ENCODE measurements around the gene CR2.

Gene CR2

GRCh38 chr1:207444514-207445217, 9.5 kb upstream of the CR2 start:
- TF ChIP-seq TAF1 (IDR thresholded peaks at IDR 0.05; ENCODE audit: borderline replicate concordance, insufficient read depth, low read length) (no peak), REST (IDR thresholded peaks at IDR 0.05; ENCODE audit: insufficient read depth in 1 of 2, low read depth in 2 of 2, low read length in 2 of 2) (no peak), SIN3A (IDR thresholded peaks at IDR 0.05; ENCODE audit: borderline replicate concordance, insufficient read depth, low read length) (no peak), FOXP2 (optimal IDR thresholded peaks at IDR 0.05; ENCODE audit: borderline replicate concordance, extremely low read depth, extremely low read length, insufficient read depth) (no peak)

GRCh38 chr1:207453710-207454045, 450 bp upstream of the CR2 start:
- no peak for TF ChIP-seq SIN3A (IDR thresholded peaks at IDR 0.05; ENCODE audit: borderline replicate concordance, insufficient read depth, low read length)
- no peak for TF ChIP-seq REST (IDR thresholded peaks at IDR 0.05; ENCODE audit: insufficient read depth in 1 of 2, low read depth in 2 of 2, low read length in 2 of 2)
- no peak for TF ChIP-seq TAF1 (IDR thresholded peaks at IDR 0.05; ENCODE audit: borderline replicate concordance, insufficient read depth, low read length)
- no peak for TF ChIP-seq POLR2AphosphoS5 (IDR thresholded peaks at IDR 0.05; ENCODE audit: low read depth, low read length)
- TF ChIP-seq FOXP2 (optimal IDR thresholded peaks at IDR 0.05; ENCODE audit: borderline replicate concordance, extremely low read depth, extremely low read length, insufficient read depth): no peak

- TF ChIP-seq SIN3A (IDR thresholded peaks at IDR 0.05; ENCODE audit: borderline replicate concordance, insufficient read depth, low read length) (no peak), POLR2AphosphoS5 (IDR thresholded peaks at IDR 0.05; ENCODE audit: low read depth, low read length) (no peak), FOXP2 (optimal IDR thresholded peaks at IDR 0.05; ENCODE audit: borderline replicate concordance, extremely low read depth, extremely low read length, insufficient read depth) (no peak), TAF1 (IDR thresholded peaks at IDR 0.05; ENCODE audit: borderline replicate concordance, insufficient read depth, low read length) (no peak), REST (IDR thresholded peaks at IDR 0.05; ENCODE audit: insufficient read depth in 1 of 2, low read depth in 2 of 2, low read length in 2 of 2) (no peak)
These were observed 1.1 kb downstream of the CR2 start for GRCh38 chr1:207455183-207455754.

GRCh38 chr1:207458414-207458813, 4.3 kb downstream of the CR2 start:
- no peak for TF ChIP-seq TAF1 (IDR thresholded peaks at IDR 0.05; ENCODE audit: borderline replicate concordance, insufficient read depth, low read length)
- no peak for TF ChIP-seq REST (IDR thresholded peaks at IDR 0.05; ENCODE audit: insufficient read depth in 1 of 2, low read depth in 2 of 2, low read length in 2 of 2)
- no peak for TF ChIP-seq POLR2AphosphoS5 (IDR thresholded peaks at IDR 0.05; ENCODE audit: low read depth, low read length)
- TF ChIP-seq SIN3A (IDR thresholded peaks at IDR 0.05; ENCODE audit: borderline replicate concordance, insufficient read depth, low read length): no peak
- no peak for TF ChIP-seq FOXP2 (optimal IDR thresholded peaks at IDR 0.05; ENCODE audit: borderline replicate concordance, extremely low read depth, extremely low read length, insufficient read depth)

Data from PFSK-1 (cell line).